GM18873 (cell line): ENCODE results near the gene IRAK1BP1.
"Not testable (repeated sequence)": the region's sequence is repeated elsewhere in the genome, so short reads cannot be mapped to it uniquely, and the experiment has no call there.

Source experiments
- ATAC-seq: cut with Tn5 transposase; IDR thresholded peaks from one replicate; pipeline ENCODE4 v1.9.1; 2021; ENCODE audit warnings: mild to moderate bottlenecking, moderate library complexity, moderate number of reproducible peaks; ENCODE audit not compliant: unreplicated experiment, low FRiP score

The IRAK1BP1 gene

GRCh38 chr6:78867370-78868040 is at the start of gene IRAK1BP1:
Gene IRAK1BP1, plus strand, starts transcription at chr6:78867551. Its CDS starts 26 bp downstream, at chr6:78867577.
- peak; percentile 96 for ATAC-seq

GRCh38 chr6:78824045-78824444 is 43.3 kb upstream of the IRAK1BP1 start:
- no peak for ATAC-seq

GRCh38 chr6:78829407-78829806 is 37.9 kb upstream of the IRAK1BP1 start:
- no peak for ATAC-seq

GRCh38 chr6:78830805-78831204 is 36.5 kb upstream of the IRAK1BP1 start:
- ATAC-seq, result no peak

GRCh38 chr6:78831492-78831891 is 35.9 kb upstream of the IRAK1BP1 start:
- ATAC-seq, result no peak

GRCh38 chr6:78832091-78832808 is 35.1 kb upstream of the IRAK1BP1 start:
- ATAC-seq, result peak; percentile 48

GRCh38 chr6:78835817-78836216 is 31.5 kb upstream of the IRAK1BP1 start:
- no peak for ATAC-seq

- no peak for ATAC-seq
These were observed 30.8 kb upstream of the IRAK1BP1 start for GRCh38 chr6:78836598-78836997.

GRCh38 chr6:78841111-78841510 is 26.2 kb upstream of the IRAK1BP1 start:
- no peak for ATAC-seq

- no peak for ATAC-seq
These were observed 24.4 kb upstream of the IRAK1BP1 start for GRCh38 chr6:78842953-78843352.

- no peak for ATAC-seq
These were observed 22.5 kb upstream of the IRAK1BP1 start for GRCh38 chr6:78844899-78845298.

GRCh38 chr6:78845567-78845966 is 21.8 kb upstream of the IRAK1BP1 start:
- no peak for ATAC-seq

- no peak for ATAC-seq
These were observed 16.7 kb upstream of the IRAK1BP1 start for GRCh38 chr6:78850621-78851020.

GRCh38 chr6:78851156-78851555 is 16.2 kb upstream of the IRAK1BP1 start:
- ATAC-seq, result no peak

- no peak for ATAC-seq
These were observed 12.8 kb upstream of the IRAK1BP1 start for GRCh38 chr6:78854546-78854945.

GRCh38 chr6:78858339-78858938 is 8.9 kb upstream of the IRAK1BP1 start:
- ATAC-seq, result not testable (repeated sequence)

GRCh38 chr6:78861509-78861908 is 5.8 kb upstream of the IRAK1BP1 start:
- no peak for ATAC-seq

GRCh38 chr6:78863576-78863975 is 3.8 kb upstream of the IRAK1BP1 start:
- no peak for ATAC-seq

GRCh38 chr6:78864957-78865356 is 2.4 kb upstream of the IRAK1BP1 start:
- no peak for ATAC-seq

GRCh38 chr6:78867020-78867369 is 356 bp upstream of the IRAK1BP1 start:
- ATAC-seq, result peak; percentile 27

GRCh38 chr6:78868116-78868515 is 765 bp downstream of the IRAK1BP1 start:
- ATAC-seq, result no peak

- no peak for ATAC-seq
These were observed 8.2 kb downstream of the IRAK1BP1 start for GRCh38 chr6:78875505-78875904.
